Inflammatory macrophage treated with lipopolysaccharide for 4 hours (primary cell): ENCODE data around the gene TSFM.
A peak's percentile ranks its signal among the peaks of the same experiment; 100 is the strongest.

Experiments used
- DNase-seq: peaks from one replicate; pipeline ENCODE4 v3.0.0-alpha.2; 2020

Gene TSFM

DNA sequence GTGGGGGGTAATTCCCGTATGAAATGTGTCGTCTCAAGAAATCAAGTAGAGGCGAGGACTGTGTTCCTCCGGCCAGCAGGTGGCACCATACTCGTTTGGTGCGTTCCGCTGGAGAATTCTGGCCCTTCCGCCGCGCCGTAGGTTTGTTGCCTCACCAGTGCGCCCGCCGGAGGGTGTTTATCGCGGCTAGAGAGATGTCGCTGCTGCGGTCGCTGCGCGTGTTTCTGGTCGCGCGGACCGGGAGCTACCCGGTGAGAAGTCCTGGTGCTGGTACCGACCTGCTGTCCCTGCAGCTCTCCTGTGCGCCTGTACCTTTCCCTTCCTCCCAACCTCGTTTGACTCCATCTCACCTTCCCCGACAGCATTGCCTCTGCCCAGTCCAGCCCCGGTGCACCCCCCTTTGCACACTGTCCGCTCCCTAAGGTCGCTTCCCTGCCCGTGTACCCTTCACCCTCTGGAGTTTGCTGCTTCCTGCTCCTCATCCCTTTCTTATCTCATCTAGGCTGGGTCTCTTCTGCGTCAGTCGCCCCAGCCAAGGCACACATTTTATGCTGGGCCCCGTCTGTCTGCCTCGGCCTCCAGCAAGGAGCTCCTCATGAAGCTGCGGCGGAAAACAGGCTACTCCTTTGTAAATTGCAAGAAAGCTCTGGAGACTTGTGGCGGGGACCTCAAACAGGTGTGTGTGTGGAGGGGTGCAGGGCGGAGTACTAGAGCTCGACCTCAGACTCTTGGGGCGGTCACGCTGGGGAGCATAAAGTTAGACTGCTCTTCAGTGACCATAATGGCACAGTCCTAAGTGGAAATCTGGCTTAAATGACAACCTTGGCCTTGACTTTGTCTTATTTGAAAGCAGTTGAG, at the start of gene TSFM:
TSFM (plus strand) TSS at position 180 of the 858 bp plus-strand sequence; CDS start at position 195, 15 bp downstream.
- peak; percentile 94 for DNase-seq

- no peak for DNase-seq
Observed at GRCh38 chr12:57733928-57734327, 48.7 kb upstream of the TSFM start.

GRCh38 chr12:57734591-57734990, 48.0 kb upstream of the TSFM start:
- no peak for DNase-seq

- DNase-seq: no peak
Observed at GRCh38 chr12:57735198-57735855, 47.3 kb upstream of the TSFM start.

- DNase-seq: no peak
Observed at GRCh38 chr12:57735952-57736740, 46.4 kb upstream of the TSFM start.

- DNase-seq: no peak
Observed at GRCh38 chr12:57736741-57737466, 45.7 kb upstream of the TSFM start.

DNA sequence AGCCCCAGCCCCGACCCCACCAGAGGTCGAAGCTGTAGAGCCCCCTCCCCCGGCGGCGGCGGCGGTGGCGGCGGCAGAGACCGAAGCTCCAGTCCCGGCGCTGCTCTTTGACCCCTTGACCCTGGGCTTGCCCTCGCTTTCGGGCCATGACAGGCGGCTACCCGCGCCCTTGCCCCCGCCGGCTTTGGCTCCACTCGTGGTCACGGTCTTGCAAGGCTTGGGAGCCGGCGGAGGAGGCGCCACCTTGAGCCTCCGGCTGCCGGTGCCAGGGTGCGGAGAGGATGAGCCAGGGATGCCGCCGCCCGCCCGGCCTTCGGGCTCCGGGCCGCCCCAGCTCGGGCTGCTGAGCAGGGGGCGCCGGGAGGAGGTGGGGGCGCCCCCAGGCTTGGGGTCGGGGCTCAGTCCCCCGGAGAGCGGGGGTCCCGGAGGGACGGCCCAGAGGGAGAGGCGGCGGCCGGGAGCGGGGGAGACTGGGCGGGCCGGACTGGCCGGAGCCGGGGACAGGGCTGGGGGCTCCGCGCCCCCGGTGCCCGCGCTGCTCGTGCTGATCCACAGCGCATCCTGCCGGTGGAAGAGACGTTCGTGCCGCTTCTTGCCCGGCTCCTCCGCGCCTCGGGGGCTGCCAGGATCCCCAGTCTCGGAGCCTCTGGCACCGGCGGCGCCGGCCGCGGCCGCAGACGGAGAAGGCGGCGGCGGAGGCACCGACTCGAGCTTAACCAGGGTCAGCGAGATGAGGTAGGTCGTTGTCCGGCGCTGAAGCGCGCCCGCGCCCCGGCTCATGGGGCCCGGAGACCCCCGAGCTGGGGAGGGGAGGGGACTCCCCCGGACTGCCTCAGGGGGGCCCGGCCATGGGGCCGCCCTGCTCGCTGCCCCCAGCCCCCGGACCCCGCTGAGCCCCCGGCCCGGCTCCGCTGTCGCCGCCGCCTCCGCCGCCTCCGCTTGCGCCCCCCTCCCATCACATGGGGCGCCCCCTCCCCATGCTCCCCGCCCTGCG, 44.8 kb upstream of the TSFM start:
- DNase-seq: no peak

- DNase-seq: no peak
Observed at GRCh38 chr12:57738661-57739237, 43.8 kb upstream of the TSFM start, which contains the start of gene AGAP2. TSS of gene AGAP2 (minus strand) at chr12:57738742. CDS start at chr12:57738246, 496 bp downstream.

GRCh38 chr12:57739387-57739786, 43.2 kb upstream of the TSFM start:
- DNase-seq: no peak

DNA sequence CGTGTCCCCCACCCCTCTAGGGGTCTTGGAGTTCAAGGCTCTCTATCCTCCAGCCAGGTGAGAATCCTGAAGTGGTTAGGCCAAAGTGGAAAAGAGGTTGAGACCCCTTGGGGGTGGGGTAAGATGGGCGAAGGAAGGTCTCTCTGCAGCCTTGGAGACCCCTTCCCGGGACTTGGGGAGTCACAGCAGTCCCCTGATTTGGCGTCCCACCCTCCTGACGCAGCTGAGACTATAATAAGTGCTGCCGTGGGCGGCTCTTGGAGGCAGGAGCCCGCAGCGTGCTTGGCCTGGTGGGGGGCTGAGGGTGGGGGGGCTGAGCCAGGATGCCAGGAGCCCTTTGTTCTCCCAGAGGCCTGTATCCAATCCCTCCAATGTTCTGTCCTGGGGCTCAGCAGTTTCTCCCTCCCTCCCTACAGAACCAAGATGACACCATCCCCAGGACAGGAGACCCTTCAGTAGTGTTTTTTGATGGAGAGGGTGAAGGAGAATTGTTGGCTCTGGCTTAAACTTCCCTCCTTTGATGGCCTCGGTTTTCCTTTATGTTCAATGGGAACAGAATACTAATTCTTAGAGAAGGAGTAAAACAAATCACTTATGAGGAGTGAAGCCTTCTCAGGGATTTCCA, 42.6 kb upstream of the TSFM start:
- DNase-seq: no peak

DNA sequence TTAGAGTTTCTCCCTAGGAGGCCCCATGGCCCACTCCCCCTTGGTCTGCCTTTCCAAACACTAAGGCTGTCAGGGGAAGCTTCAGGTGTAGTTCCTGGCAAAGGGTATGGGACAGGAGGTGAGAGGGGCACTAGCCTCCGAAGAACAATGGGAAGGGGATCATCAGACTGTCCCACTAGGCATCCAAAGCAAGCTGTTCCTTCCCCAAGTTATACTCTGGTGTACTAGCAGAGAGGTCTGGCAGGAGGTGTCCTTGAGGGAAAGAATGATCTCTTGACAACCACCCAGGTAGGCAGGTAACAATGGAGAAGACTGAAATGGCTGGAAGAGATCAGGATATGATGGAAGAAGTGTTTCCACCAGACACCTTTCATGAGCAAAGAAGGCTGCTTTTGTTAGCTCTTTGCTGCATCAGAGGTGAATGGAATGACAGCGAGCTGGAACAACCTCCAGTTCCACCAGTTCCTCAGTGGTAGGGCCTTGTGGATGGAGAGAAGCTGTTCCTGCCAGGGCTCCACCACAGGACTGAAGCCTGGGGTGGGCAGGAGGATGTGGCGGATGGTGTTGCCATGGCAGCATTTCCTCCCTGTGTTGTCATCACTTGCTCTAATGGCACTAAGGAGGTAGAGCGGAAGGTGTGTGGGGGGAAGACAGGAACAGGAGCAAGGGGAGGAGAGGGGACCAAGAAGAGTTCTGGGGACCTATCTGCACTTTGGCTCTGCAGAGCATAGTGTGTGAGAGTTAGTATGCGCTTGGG, 41.8 kb upstream of the TSFM start:
- peak; percentile 34 for DNase-seq

DNA sequence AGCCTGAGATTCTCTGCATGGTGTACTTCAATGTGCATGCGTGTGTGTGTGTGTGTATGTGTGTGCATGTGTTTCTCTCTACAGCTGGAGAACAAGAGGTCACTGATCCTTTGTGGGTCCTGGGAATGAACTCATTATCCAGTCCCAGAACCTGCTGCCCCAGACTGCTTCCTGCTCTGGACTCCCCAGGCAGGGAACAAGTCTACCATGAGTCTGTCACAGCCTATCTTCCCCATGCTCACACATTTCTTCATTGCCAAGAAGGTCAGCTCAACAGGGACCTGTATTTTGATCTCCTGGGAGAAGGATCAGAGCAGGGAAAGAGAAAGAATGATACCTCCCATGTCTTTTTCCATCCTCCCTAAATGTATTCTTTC, 41.2 kb upstream of the TSFM start:
- no peak for DNase-seq

GRCh38 chr12:57741844-57742738, 40.5 kb upstream of the TSFM start:
- peak; percentile 63 for DNase-seq

DNA sequence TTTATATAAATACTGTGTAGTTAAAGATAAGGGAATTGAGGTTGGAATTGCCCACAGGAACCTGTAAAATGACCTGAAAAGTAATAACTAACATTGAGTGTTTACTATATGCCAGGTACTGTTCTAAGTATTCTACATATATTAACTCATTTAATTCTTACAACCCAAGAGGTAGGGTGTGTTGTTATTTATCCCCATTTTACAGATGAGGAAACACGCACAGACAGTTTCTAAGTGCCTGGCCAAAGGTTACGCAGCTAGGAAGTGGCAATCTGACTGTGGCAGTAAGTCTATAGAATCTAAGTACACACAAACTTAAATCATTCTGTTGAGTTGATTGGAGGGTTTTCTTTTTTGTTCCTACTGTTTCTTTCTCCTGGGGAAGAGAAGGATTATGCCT, 38.8 kb upstream of the TSFM start:
- no peak for DNase-seq

DNA sequence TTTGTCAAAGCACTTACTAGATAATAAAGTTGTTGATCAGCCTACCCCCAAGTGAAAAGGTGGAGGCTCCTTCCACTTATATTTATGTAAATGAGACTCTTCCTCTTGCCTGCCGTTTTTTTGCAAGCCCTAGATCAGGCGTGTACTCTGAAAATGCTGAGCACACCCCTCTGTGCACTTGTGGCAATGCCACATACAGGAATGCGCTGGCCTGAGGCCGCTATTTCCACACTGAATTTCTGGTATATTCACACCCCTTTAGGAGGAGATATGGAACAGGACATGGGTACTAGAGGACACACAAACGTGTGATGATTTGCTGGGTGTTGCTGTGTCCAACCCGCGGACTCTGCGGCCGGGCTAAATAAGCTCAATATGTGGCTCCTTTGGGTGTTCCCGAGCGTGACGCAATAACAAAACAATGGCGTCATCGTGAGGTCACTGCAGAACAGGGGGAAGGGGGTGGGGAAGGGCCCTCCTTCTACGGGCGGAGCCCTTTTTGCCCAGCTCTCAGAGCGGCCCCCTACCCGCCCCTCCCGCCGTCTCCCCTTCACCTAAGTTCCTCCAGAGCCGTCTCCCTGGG, 38.3 kb upstream of the TSFM start:
- peak; percentile 83 for DNase-seq

DNA sequence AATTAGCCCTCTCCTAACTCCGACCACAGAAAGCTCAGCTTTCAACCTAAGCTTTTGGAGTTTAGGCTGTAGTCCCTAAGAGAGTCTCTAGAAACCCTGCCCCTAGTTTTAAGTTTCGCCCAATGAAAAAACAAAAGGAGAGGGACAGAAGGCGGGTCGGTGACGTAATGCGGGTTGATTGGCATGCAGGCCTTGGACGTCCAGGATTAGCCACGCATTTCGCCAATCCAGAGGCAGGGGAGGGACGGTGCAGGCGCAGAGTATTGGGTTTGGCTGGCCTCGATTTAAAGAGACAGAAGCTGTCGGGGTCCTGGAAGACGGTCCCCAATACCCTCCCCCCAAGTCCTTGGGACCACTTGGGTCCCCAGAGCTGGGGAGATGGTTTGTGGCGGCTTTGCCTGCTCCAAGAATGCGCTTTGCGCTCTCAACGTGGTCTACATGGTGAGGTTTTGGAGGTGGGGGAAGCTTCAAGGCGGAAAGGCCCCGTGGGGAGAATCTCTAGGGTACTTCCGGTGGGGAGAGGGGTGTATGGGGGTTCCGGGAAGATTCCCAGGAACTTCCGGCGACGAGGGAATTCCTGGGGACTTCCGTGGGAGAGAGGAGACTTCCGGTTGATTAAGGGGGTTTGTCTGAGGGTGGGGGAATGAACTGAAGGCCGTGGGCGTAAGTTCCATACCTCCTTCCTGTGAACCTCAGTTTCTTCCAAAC, 37.7 kb upstream of the TSFM start, which contains the start of gene TSPAN31:
TSPAN31 (plus strand) TSS at position 263 of the 708 bp plus-strand sequence; CDS start at position 379, 116 bp downstream.
- DNase-seq: peak; percentile 99

- DNase-seq: peak; percentile 28
Observed at GRCh38 chr12:57745485-57745881, 37.1 kb upstream of the TSFM start.
